ENCODE results near the gene PDHX. TPM values are rescaled to one million over a fixed set of nuclear protein-coding genes. Genes with fewer than 3 reads are reported as not detected.

Gene PDHX
- polyA plus RNA-seq, 3 donors, result 9.3 to 19.5 (median 17.5) TPM

- Histone ChIP-seq H3K79me2 (ENCODE audit: insufficient read depth, low read length) (peaks cover 4% of the 10 kb centered on the region), H2AFZ (ENCODE audit: insufficient read depth, low read depth, low read length, poor library complexity, severe bottlenecking) (no peak overlapping the region), H3K27ac (ENCODE audit: low read depth in 1 of 2, low read length in 2 of 2) (no peak overlapping the region), H3K27me3 (ENCODE audit: control insufficient read depth in 2 of 2, insufficient read depth in 2 of 2, low read length in 2 of 2) (no peaks in the 10 kb centered on the region), H3K36me3 (replicated peaks in 1 of 2; ENCODE audit: control insufficient read depth in 1 of 2, insufficient read depth in 2 of 2, low read length in 2 of 2) (peaks cover 0 to 25% of the 10 kb centered on the region in 2 donors), H3K4me3 (replicated peaks in 1 of 3; ENCODE audit: low read depth in 2 of 3, low read length in 3 of 3) (no peak overlapping the region), H3K4me1 (ENCODE audit: control insufficient read depth in 1 of 2, insufficient read depth in 2 of 2, low read length in 2 of 2) (no peaks in the 10 kb centered on the region), H3K4me2 (replicated peaks; ENCODE audit: extremely low read depth, low read length, poor library complexity, severe bottlenecking) (no peak overlapping the region), H4K20me1 (ENCODE audit: insufficient read depth, low read length) (no peaks in the 10 kb centered on the region), H3K9me3 (replicated peaks in 1 of 2; ENCODE audit: control insufficient read depth in 1 of 2, insufficient read depth in 1 of 2, low read length in 2 of 2) (peaks cover 0 to 4% of the 10 kb centered on the region in 2 donors), H3K9ac (ENCODE audit: insufficient read depth, low read length, poor library complexity, severe bottlenecking) (no peak overlapping the region)
- peaks cover 23 to 38% of the 10 kb centered on the region in 2 donors for H3K36me3 Mint-ChIP-seq
- no peak for DNase-seq
- no peaks in the 10 kb centered on the region for H3K27me3 Mint-ChIP-seq (ENCODE audit: low read depth in 3 of 3)
- 99% methylated on average over 11 of the region's 13 CpGs for WGBS (ENCODE audit: insufficient coverage)
- TF ChIP-seq, protein P1, sequence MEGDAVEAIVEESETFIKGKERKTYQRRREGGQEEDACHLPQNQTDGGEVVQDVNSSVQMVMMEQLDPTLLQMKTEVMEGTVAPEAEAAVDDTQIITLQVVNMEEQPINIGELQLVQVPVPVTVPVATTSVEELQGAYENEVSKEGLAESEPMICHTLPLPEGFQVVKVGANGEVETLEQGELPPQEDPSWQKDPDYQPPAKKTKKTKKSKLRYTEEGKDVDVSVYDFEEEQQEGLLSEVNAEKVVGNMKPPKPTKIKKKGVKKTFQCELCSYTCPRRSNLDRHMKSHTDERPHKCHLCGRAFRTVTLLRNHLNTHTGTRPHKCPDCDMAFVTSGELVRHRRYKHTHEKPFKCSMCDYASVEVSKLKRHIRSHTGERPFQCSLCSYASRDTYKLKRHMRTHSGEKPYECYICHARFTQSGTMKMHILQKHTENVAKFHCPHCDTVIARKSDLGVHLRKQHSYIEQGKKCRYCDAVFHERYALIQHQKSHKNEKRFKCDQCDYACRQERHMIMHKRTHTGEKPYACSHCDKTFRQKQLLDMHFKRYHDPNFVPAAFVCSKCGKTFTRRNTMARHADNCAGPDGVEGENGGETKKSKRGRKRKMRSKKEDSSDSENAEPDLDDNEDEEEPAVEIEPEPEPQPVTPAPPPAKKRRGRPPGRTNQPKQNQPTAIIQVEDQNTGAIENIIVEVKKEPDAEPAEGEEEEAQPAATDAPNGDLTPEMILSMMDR (IDR thresholded peaks at IDR 0.05), result no peak
- intact Hi-C loops (cut with micrococcal nuclease), result no loop called here
- peaks cover 7% of the 10 kb centered on the region for H3K4me1 Mint-ChIP-seq
- H3K9me3 Mint-ChIP-seq, result peaks cover 0 to 12% (median 4%) of the 10 kb centered on the region in 7 donors
- H3K27ac Mint-ChIP-seq, result no peak overlapping the region
- no peak overlapping the region for H3K4me3 Mint-ChIP-seq
These were observed 25.3 kb downstream of the PDHX start for GRCh38 chr11:34941688-34942087.

DNA sequence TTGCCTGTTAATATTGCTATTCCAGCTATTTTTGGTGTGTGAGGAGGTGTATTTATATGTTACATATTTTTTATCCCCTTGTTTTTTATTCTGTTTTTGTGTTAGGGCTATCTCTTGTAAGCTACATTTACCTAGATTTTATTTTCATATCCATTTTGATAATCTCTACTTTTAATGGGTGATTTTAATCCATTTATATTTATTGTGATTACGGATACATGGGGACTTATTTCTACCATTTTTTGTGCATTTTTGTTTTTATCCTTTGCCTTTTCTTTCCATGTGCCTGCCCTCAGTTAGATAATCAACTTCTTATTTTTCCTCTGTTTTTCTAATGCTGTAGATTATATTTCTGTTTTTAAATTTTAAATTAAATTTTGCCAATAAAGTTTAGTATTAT is 28.3 kb downstream of the PDHX start:
- no peak overlapping the region for H3K4me3 ChIP-seq (replicated peaks in 1 of 3; ENCODE audit: low read depth in 2 of 3, low read length in 3 of 3)
- TF ChIP-seq, protein P1 (IDR thresholded peaks at IDR 0.05), result no peak
- no peaks in the 10 kb centered on the region for H4K20me1 ChIP-seq (ENCODE audit: insufficient read depth, low read length)
- peaks cover 4% of the 10 kb centered on the region for H3K79me2 ChIP-seq (ENCODE audit: insufficient read depth, low read length)
- H3K36me3 ChIP-seq (replicated peaks in 1 of 2; ENCODE audit: control insufficient read depth in 1 of 2, insufficient read depth in 2 of 2, low read length in 2 of 2), result peaks cover 0 to 34% of the 10 kb centered on the region in 2 donors
- H3K9ac ChIP-seq (ENCODE audit: insufficient read depth, low read length, poor library complexity, severe bottlenecking), result no peak overlapping the region
- H3K27me3 ChIP-seq (ENCODE audit: control insufficient read depth in 2 of 2, insufficient read depth in 2 of 2, low read length in 2 of 2), result no peaks in the 10 kb centered on the region
- intact Hi-C loops (cut with micrococcal nuclease), result no loop called here
- Mint-ChIP-seq H3K27ac (no peak overlapping the region), H3K4me1 (no peaks in the 10 kb centered on the region), H3K9me3 (peaks cover 0 to 12% (median 4%) of the 10 kb centered on the region in 7 donors), H3K27me3 (ENCODE audit: low read depth in 3 of 3) (no peaks in the 10 kb centered on the region), H3K36me3 (peaks cover 31 to 36% of the 10 kb centered on the region in 2 donors), H3K4me3 (no peak overlapping the region)
- no peak overlapping the region for H2AFZ ChIP-seq (ENCODE audit: insufficient read depth, low read depth, low read length, poor library complexity, severe bottlenecking)
- no CpG with 5 or more reads among the region's 1 CpG for WGBS (ENCODE audit: insufficient coverage)
- H3K4me1 ChIP-seq (ENCODE audit: control insufficient read depth in 1 of 2, insufficient read depth in 2 of 2, low read length in 2 of 2), result no peaks in the 10 kb centered on the region
- H3K27ac ChIP-seq (ENCODE audit: low read depth in 1 of 2, low read length in 2 of 2), result no peak overlapping the region
- H3K4me2 ChIP-seq (replicated peaks; ENCODE audit: extremely low read depth, low read length, poor library complexity, severe bottlenecking), result no peak overlapping the region
- no peak for DNase-seq
- H3K9me3 ChIP-seq (replicated peaks in 1 of 2; ENCODE audit: control insufficient read depth in 1 of 2, insufficient read depth in 1 of 2, low read length in 2 of 2), result peaks cover 0 to 4% of the 10 kb centered on the region in 2 donors
